Germinal center (tissue), 1 donor: ENCODE results near the gene NDUFA13.

Experiments
- DNase-seq: peaks from one replicate; pipeline ENCODE4 v3.0.0; 2012; ENCODE audit warnings: mixed read lengths, low spot score

NDUFA13 gene

DNA sequence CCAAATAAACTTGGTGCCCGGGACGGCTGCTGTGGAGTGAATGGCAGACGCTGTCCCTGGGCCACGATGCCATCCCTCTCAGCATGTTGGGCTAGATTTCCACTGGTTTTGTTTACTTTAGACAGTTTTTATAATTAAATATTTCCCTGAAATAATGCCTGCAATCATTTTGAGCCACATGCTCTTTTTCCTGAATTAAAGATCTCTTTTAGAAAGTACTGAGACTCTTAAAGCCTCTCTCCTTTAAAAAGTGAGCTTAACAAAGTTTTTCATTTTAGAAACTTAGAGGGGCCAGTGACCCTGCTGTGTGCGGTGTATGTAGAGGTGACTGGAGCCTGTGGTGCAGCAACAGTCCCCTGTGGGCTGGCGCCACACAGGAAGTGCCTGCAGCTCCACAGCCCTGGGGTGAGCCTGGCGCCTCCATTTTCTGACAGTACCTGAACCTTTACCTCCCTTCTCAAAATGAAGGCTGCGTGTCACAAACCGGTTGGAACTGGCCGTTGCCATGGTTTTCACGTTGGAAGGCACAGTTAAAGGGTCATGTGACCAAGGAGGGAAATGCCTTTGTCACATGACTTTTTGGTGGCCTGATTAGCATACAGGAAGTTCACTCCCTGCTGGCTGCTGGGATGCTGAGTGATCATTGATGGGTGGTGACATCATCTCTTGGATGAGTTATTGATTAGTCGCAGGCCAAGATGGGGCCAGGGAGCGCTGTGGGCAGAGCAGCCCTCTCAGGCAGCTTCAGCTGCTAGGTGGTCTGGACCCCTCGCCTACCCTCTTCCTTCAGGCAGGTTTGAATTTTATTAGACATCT lies 26.9 kb upstream of the NDUFA13 start:
- DNase-seq = peak; percentile 70

DNA sequence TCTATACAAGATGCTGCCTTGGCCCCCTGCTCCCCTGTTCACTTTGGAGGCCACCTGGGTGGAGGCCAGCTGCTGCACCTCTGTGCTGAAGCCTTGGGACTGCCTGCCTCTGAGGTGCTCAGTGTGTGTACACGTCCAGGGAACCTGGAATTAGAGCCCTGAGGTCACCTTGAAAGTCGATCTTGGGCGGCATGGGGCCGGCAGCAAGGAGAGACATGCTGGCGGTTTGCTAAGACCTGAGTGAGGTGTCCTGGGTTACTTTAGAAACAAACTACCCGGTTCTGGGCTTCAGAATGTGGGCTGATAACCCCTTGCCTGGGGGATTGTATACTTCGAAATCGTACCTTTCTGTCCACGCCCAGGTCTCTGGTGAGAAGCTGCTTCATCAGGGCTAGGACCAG lies 26.2 kb upstream of the NDUFA13 start:
- DNase-seq = no peak

DNA sequence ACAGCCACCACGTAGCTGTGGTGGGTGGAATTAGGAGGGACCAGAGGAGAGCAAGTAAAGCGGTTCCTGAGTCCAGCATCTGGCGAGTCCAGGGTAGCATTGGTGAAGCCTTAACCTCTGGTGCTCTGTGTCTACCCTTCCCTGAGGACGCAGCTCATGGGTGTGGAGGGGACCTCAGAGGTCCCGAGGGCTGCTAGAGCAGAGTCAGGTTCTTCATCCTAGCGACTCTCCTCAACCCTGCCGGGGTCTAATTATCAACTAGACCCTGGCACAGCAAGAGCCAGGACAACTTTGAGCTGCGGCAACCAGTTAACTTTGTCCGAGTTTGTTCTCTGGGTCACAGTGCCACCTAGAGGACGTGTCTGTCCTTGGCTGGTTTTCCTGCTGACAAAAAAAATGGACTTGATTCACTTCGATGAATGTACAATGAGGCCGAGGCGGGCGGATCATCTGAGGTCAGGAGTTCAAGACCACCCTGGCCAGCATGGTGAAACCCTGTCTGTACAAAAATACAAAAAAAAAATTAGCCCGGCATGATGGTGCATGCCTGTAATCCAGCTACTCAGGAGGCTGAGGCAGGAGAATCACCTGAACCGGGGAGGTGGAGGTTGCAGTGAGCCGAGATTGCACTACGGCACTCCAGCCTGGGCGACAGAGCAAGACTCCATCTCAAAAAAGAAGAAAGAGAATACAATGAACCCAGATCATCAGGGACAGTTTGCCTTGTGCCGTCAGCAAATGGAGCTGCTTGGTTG lies 25.6 kb upstream of the NDUFA13 start:
- DNase-seq = peak; percentile 84

DNA sequence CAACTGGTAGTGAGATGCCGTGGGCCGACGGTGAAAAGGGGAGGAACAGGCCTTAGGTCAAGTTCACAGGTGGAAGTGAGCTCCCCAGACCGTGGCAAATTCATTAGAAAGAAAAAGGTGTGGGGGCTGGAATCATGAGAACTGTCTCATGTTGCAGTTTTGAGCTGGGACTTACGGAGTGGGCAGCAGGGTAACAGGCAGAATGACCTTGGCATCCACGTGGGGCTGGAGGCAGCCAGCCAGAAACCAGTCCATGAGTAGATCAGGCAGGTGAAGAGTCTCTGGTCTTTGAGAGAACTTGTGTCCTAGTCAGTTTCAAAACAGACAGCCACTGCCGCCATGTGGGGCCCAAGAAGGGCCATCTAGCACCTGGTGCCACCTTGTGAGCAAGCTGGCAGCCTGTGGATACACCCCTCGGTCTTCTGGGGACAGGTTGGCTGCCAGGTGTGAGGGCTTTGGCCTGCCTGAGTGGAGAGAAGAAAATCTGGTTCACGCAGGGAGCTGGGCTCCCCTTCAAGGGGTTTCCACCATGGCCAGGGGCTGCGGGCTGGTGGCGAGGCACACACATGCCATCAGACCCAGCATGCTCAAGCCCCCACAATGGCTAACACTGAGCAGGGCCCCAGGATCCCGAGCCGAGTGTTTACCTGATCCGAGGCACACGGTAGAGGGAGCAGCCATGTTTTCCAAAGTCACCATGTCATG lies 24.6 kb upstream of the NDUFA13 start:
- DNase-seq = no peak

DNA sequence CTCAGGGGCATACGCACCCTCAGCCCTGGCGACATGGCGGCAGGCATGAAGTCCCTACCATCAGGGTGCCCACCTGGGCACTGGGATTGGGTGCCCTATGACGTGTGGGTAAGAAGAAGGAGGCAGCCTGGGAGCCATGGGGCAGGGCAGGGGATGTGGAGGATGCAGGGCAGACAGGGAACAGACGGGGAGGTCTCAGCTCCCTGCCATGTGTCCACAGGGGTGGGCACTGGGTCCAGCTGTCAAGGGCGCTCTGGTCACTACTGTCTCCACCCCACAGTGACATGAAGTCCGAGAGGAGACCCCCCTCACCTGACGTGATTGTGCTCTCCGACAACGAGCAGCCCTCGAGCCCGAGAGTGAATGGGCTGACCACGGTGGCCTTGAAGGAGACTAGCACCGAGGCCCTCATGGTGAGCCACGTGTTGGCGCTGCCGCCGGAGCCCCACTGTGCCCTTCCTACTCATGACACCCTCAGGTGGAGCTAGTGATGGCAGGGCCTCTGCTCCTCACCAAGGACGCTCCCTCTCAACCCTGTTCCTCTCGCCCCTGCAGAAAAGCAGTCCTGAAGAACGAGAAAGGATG lies 23.9 kb upstream of the NDUFA13 start:
- DNase-seq = no peak

DNA sequence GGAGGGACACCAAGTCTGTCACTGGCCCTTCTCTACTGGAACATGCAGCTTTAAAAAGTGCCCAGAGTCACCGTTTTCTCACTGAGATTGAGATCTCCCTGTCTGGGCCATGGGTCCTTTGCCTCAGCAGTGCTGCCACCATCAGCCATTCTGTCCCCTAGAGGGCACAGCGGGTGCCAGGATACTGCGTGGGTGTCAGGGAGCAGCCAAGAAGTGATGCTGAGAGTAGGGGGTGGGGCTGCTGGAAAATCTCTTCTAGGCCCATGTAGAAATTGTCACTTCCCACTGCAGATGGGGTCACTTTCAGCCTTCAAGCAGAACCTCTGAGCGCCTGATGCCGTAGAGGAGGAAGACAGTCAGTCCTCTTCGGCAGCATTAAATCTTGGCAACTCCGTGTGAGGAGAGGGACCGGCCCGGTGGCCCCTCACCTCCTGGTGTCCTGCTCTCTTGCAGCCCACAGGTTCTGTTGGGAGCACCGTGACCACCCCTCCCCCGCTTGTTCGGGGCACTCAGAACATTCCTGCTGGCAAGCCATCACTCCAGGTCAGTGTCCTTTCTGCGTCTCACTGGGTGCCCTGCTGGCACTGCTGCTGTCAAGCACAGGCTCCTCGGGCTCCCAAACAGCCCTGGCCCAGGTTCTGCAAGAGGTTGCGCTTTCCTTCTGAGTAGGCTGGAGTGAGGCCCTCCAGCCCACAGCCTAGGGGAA lies 22.0 kb upstream of the NDUFA13 start:
- DNase-seq = no peak

DNA sequence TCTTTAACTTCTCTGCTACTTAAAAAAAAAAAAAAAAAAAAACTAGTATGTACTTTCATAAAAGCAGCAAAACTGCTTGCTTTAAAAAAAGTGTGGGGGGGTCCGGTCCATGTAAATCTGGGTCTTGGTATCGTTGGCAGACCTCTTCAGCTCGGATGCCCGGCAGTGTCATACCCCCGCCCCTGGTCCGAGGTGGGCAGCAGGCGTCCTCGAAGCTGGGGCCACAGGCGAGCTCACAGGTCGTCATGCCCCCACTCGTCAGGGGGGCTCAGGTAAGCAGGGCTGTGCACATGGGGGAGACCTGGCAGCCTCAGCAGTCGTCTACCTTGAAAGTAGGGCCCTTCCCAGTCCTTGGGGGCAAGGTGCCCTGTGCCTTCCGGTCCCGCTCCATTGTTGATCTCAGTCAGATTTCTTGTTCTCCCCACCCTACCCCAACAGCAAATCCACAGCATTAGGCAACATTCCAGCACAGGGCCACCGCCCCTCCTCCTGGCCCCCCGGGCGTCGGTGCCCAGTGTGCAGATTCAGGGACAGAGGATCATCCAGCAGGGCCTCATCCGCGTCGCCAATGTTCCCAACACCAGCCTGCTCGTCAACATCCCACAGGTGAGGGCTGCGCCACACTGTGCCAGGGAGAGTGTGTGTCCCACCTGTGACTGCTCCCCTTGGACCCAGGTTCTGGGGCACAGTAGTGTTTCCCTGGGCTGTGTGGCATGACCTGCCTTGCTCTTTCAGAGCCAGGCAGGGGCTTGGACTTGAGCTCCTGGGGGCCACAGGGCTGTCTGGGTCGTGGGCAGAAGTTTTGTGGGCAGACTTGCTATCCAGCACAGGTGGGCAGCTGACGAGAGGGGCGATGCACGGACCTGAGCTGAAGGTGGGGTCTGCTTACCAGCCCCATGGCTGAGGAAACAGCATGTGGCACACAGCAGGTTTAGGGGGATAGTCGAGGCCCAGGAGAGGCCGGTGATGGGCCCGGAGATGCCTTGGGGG lies 20.1 kb upstream of the NDUFA13 start:
- DNase-seq = no peak

DNA sequence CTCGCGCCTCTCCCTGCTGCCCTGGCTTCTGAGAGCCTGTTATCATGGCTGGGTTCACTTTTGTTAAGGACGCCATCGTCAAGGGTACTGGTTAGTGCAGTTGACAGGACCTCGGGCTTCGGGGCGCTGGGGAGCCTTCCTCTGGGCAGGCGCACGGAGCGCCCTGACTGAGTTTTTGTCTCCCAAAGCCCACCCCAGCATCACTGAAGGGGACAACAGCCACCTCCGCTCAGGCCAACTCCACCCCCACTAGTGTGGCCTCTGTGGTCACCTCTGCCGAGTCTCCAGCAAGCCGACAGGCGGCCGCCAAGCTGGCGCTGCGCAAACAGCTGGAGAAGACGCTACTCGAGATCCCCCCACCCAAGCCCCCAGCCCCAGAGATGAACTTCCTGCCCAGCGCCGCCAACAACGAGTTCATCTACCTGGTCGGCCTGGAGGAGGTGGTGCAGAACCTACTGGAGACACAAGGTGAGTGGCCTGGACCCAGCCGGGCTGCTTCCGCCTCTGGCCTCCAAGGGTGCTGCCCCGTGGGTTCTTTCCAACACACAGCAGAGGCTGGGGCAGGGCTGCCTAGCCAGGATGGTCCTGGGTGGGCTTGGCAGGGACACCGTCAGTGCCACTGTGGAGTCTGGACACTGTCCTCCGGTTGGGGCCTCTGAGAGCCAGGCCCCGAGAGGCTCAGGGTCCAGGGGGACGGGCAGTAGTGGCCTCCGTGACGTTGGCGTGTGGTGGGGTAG lies 17.6 kb upstream of the NDUFA13 start:
- no peak for DNase-seq

DNA sequence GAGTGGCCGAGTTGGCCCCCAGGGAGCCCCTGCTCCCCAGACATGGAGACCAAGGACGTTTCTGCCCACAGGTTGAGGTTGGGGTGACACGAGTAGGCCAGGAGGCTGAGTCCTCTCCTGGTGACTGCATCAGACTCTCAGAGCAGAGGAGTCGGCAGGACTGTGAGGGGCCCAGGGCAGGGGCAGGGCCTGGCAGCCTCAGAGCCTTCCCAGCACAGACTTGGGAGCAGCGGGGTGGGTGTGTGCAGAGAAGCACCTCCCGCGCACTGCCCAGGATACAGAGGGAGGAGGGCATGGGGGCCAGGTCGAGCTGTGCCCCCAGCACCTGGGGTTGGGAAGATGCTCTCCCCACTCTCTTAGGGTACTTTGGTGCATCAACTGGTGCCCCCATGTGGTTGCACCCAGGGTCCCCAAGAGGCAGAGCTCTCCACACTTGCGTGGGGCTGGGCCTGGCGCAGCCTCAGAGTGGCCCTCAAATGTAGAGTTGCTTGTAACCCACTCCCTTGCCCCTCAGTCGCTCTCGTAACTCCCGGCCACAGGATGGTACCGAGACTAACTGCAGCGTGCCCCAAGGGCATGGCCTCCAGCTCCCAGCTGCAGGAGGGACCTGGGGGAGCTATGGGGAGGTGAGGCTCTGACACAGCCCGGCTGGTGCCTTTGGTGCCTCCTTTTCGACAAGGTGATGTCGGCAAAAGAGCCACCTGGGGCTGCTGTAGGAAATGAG lies 16.6 kb upstream of the NDUFA13 start:
- DNase-seq = no peak

DNA sequence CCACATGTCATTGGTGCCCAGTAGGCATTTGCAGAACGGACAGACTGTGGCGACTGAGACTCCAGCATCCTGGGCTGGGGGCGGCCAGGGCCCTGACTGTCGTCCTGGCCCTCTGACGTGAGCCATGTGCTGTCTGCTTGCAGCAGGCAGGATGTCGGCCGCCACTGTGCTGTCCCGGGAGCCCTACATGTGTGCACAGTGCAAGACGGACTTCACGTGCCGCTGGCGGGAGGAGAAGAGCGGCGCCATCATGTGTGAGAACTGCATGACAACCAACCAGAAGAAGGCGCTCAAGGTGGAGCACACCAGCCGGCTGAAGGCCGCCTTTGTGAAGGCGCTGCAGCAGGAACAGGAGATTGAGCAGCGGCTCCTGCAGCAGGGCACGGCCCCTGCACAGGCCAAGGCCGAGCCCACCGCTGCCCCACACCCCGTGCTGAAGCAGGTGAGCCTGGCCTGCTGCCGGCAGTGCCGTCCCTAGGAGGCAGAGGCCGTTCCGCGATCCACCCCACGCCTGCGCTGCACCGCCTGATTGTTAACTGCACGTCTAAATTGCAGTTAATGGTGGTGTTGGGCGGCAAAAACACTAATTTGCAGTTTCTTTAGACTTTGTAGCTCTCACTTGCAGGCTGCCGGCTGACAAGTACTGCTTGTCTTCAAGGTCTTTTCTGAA lies 14.9 kb upstream of the NDUFA13 start:
- no peak for DNase-seq

DNA sequence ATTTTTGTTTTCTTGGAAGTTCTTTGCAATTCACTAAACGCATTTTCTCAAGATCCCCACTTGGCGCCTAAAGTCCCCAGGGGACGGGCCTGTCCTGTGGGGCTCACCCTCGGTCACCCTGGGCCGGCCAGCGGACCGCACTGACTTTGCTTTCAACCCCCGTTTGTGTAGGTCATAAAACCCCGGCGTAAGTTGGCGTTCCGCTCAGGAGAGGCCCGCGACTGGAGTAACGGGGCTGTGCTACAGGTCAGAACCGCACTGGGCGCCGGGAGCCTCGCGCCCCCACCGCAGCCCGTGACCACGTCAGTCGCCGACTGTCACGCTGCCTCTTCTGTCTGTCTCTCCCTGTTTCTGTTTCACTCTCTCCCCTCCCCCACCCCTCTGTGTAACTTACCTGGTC lies 14.2 kb upstream of the NDUFA13 start:
- no peak for DNase-seq

DNA sequence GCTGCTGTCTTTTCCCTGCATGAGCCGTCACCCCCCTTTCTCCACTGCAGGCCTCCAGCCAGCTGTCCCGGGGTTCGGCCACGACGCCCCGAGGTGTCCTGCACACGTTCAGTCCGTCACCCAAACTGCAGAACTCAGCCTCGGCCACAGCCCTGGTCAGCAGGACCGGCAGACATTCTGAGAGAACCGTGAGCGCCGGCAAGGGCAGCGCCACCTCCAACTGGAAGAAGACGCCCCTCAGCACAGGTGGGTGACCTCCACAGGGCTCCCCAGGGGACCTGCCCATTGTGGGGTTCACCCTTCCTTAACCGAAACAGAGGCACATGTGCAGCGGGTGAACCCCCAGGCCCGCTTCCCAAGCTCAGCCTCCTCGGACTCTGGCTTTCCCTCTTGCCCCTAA lies 13.7 kb upstream of the NDUFA13 start:
- no peak for DNase-seq

DNA sequence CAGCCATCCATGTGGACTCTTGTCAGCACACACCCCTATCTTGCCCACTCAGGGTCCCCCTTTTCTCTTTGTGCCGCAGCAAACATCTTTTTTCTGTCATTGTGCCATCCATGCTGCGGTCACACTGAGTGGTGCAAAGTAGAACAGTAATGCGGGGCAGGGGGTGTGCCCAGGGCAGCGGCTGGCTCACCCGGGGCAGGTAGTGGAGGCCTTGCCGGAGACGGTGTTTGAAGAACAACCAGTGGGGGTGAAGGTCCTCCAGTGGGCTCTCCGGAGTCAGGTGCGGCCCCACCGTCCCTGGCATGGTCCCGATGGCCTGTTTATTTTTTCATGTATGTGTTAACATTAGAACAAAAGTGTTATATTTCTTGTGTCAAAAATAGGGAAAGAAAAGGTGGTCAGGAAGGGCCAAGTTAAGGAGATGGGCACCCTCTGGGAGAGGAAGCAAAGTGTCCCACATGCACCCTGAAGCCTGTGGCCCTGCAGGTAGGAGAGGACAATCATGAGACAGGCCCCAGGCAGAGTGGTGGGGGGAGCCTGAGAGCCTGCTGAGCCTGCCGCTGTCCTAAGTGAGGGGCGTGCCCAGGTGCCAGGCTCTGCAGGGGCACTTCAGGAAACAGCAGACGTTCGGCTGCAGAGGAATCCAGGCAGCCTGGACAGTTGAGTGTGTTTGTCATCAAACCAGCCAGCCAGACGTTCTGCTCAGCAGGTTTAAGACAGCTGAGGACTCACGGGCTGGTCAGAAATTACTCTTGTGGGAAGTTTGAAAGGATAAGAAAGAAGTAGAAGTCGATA lies 13.0 kb upstream of the NDUFA13 start:
- no peak for DNase-seq

DNA sequence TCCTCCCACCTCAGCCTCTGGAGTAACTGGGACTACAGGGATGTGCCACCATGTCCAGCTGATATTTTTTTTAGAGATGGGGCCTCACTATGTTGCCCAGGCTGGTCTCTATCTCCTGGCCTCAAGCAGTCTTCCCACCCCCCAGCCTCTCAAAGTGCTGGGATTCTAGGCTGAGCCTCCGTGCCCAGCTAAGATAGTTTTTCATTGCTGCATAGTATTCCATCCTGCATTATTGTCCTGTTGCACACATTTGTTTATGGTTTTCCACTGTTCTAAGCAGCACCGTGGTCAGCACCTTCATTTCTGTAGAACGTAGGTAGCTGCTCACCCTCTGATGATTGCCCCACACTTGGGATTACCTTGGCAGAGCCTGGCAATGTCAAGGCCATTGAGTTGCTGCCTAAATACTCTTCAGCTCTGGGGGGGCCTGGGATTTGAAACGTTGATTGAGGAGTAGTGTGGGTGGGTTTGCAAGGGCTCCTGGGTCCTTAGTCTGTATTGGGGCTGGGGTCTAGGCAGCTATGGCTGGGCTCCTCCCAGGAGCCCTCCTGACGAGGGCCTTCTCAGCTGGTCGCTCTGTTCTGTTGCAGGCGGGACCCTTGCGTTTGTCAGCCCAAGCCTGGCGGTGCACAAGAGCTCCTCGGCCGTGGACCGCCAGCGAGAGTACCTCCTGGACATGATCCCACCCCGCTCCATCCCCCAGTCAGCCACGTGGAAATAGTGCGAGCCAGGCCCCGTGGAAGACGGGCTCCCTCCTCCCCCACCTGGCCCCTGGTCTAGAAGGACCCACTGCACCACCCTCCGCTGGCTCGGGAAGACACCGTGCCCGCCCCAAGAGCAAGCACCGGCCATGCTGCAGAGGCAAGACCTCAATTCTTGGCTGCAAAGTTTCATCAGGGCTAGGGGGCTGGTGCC lies 11.0 kb upstream of the NDUFA13 start:
- DNase-seq = no peak

DNA sequence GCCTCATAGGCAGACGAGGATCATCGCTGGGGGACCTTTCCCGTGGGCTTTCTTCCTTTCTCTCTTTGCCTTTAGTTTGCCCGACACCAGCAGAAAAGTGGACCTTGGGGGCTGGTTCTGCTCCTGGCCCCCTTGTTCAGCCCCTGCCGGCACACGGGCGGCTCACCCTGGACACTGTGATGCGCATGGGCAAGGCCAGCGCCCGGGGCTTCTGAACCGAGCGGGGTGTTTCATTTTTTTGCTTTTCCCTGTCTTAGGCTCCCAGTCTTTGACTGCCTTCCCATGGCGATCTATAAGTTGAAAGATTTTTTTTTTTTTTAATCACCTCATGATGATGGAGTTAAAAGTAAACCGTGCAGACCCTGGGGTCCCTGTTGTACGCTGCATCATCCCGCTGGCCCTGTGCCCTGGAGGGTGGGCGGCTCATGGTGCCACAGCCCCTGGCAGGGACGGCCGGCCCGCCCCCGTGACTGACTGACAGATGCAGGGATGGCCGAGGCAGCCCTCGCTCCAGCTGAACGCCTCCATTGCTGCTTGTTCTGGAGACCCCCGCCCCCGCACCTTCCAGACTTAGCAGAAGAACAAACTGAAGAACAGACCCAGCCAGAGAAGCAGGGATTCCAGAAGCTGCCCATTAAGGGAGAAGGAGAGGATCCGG lies 10.2 kb upstream of the NDUFA13 start:
- DNase-seq = no peak

DNA sequence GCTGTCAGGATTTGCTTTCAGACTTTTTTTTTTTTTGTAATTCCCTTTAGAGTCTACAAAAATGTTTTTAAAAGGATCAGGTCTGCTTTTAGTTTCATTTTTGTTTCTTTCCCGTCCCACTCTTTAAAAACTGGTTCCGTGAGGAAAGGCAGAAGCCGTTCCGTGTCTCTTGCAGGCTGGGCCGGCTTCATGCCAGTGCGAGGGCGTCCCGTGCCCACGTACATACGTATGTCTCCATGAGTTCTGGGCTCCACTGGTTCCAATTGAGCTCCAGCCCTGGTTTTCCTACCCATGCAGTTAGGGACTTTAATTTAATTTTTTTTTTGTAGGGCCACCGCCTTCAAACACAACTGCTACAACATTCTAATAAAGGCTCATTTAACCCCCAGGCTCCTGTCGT lies 9.4 kb upstream of the NDUFA13 start:
- DNase-seq = no peak
